Ovary (tissue), 3 donors: ENCODE measurements around the gene EXOSC10.

ENCODE experiments used
- CTCF ChIP-seq, 3 donors: fragments of 450-650 bp in 2 of 3; fragments of 200-600 bp in 1 of 3; IDR thresholded peaks; one replicate each; pipeline versions ENCODE4 v1.5.1 to v1.8.0; 2016 to 2022; ENCODE audit warnings: antibody characterized with exemption in 3 of 3, mild to moderate bottlenecking in 1 of 3
- EP300 ChIP-seq: sonication (generic); formaldehyde crosslinking; IDR thresholded peaks from one replicate; pipeline ENCODE4 v1.6.1; 2017; ENCODE audit warnings: antibody characterized with exemption
- donor health status: DM: no; HTN: no; CAD: no.

DNA sequence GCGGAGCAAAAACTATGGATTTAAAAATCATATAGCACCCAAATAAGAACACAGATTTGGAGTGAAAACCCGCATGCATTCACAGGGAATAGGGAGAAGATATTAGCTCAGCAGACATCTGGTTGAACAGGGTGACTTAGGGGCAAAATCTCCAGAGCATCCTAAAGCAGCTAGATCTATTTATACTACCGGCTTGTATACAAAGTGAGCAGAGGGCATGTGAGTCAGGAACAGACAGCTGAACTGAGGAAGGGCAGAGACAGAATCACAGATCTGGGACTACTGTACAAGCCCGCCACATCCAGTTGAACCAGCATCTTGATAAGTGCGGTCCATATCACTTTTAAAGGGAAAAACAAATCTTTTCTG, 35.2 kb upstream of the EXOSC10 start:
- TF ChIP-seq CTCF (IDR thresholded peaks at IDR 0.05) = no peak
- TF ChIP-seq EP300 = no peak
